Upper lobe of left lung (tissue), 4 donors: ENCODE measurements around the gene B3GALT6.

ENCODE experiments used
- CTCF ChIP-seq, 6 experiments: fragments of 450-650 bp in 4 of 6; fragments of 200-600 bp in 2 of 6; sonication (generic) in 2 of 6; IDR thresholded peaks; one replicate each; pipeline ENCODE4 v1.5.1; 2016 to 2019; ENCODE audit warnings: antibody characterized with exemption in 6 of 6
- POLR2A ChIP-seq, 4 donors: fragments of 450-650 bp; IDR thresholded peaks; one replicate each; pipeline ENCODE4 v1.5.1; 2016 to 2017; ENCODE audit warnings: antibody characterized with exemption in 4 of 4, mild to moderate bottlenecking in 2 of 4

GRCh38 chr1:1230656-1231399 lies 1.2 kb upstream of the B3GALT6 start:
- TF ChIP-seq CTCF (IDR thresholded peaks at IDR 0.05) (peak in 2 of 6 experiments; percentile 8 to 20), POLR2A (IDR thresholded peaks at IDR 0.05) (no peak)
